Mucosa of descending colon (tissue), 3 donors: Measurements from ENCODE around the gene PRSS36. TPM values are rescaled to one million over a fixed set of nuclear protein-coding genes. Genes with fewer than 3 reads are reported as not detected.
A peak's percentile ranks its signal among the peaks of the same experiment; 100 is the strongest.

ENCODE experiments used
- ATAC-seq: fragments of 200-7000 bp; cut with Tn5 transposase; one replicate; pipeline ENCODE4 v1.9.1; 2020; ENCODE audit warnings: mild to moderate bottlenecking, moderate library complexity
- DNase-seq, 3 donors: peaks; one replicate each; pipeline ENCODE4 v3.0.0-alpha.2; 2020
- H3K36me3 ChIP-seq: fragments of 200-600 bp; one replicate; pipeline ENCODE4 v1.8.0; 2021; ENCODE audit warnings: low read depth, mild to moderate bottlenecking
- H3K4me1 ChIP-seq: fragments of 200-600 bp; one replicate; pipeline ENCODE4 v1.8.0; 2021; ENCODE audit warnings: low read depth, mild to moderate bottlenecking
- H3K4me3 ChIP-seq: fragments of 200-600 bp; one replicate; pipeline ENCODE4 v1.8.0; 2021; ENCODE audit warnings: mild to moderate bottlenecking
- H3K9me3 ChIP-seq: fragments of 200-600 bp; one replicate; pipeline ENCODE4 v1.8.0; 2021; ENCODE audit warnings: mild to moderate bottlenecking
- intact Hi-C, 2 donors: fragments of 100-400 bp; cut with DNase I in 1 of 2; cut with micrococcal nuclease in 1 of 2; formaldehyde crosslinking; loops; one replicate each; pipeline versions ENCODE4 v1.11.0 to v1.11.1; 2022; cut with DNase I, micrococcal nuclease
- total RNA-seq, 3 donors: library from RNA; stranded (reverse); fragmentation: NEBNext Ultra II Directional in 2 of 3; extraction: Animal tissue kit (Norgen Biotek cat#: 25700) in 2 of 3; gene quantifications; one replicate each; pipeline versions ENCODE4 v1.2.1 to v1.2.4, GENCODE V29; 2021 to 2023
- TF ChIP-seq, protein P1 (sequence below): fragments of 200-600 bp; IDR thresholded peaks from one replicate; pipeline ENCODE4 v1.8.0; 2022; ENCODE audit warnings: antibody characterized with exemption, mild to moderate bottlenecking
- donor health status: DM: no; HTN: no; CAD: no; lungs with moderate emphysema.
- donor health status: DM: no; HTN: no; CAD: no.
- donor health status: DM: no; HTN: yes; CAD: no.

PRSS36 gene
- total RNA-seq, 3 donors from 2014 or later, result 8.2 to 10.2 (median 9.5) TPM

DNA sequence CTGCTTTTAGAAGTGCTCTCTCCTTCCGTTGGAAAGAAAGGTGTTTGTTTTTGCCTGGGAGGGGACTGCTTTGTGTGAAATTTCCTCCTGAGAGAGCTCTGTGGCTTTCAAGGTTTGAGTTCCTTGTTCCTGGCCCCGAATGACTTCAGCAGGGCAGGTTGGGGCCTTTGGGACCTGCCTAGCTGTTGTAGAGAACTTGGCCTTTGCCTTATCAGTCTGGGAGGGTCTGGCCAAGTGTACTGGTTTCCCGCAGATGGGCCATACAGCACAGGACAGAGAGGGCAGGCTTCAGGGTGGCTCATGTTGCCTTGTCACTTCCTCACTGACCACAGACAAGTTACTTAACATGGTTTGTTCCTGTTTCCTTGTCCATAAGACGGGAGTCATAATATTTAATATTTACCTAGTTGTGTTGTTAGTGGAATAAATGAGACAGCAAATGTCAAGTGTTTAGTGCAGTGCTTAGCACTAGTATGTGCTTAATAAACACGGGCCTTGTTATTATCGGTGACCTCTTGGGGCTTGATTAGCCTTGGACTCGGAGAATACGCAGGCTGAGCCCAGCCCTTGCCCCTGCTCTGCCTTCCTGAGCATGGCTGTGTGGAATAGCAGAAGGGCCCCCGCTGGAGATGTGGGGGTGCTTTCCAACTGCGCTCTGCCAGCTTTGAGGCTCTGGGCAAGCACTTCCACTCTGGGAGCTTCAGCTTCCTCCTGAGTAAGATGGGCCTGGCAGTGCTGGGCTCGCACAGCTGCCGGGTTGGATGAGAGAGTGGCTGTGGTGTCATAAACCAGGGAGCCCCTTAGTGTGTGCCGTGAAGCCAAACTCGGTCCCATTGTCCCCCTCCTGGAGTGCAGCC is 20.9 kb downstream of the PRSS36 start:
- Histone ChIP-seq H3K9me3 (no peaks in the 10 kb centered on the region), H3K4me3 (no peak overlapping the region), H3K36me3 (no peaks in the 10 kb centered on the region), H3K4me1 (peaks cover 65% of the 10 kb centered on the region)
- DNase-seq (peak; percentile 77 to 81 (median 79)), ATAC-seq (peak; percentile 70)
- intact Hi-C loops, result no loop called here
- TF ChIP-seq, protein P1, sequence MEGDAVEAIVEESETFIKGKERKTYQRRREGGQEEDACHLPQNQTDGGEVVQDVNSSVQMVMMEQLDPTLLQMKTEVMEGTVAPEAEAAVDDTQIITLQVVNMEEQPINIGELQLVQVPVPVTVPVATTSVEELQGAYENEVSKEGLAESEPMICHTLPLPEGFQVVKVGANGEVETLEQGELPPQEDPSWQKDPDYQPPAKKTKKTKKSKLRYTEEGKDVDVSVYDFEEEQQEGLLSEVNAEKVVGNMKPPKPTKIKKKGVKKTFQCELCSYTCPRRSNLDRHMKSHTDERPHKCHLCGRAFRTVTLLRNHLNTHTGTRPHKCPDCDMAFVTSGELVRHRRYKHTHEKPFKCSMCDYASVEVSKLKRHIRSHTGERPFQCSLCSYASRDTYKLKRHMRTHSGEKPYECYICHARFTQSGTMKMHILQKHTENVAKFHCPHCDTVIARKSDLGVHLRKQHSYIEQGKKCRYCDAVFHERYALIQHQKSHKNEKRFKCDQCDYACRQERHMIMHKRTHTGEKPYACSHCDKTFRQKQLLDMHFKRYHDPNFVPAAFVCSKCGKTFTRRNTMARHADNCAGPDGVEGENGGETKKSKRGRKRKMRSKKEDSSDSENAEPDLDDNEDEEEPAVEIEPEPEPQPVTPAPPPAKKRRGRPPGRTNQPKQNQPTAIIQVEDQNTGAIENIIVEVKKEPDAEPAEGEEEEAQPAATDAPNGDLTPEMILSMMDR, result no peak

- H3K36me3 ChIP-seq, result no peaks in the 10 kb centered on the region
- intact Hi-C loops, result no loop called here
- H3K4me1 ChIP-seq, result peaks cover 48% of the 10 kb centered on the region
- no peak overlapping the region for H3K4me3 ChIP-seq
- no peak for DNase-seq
- ATAC-seq, result no peak
- no peaks in the 10 kb centered on the region for H3K9me3 ChIP-seq
- TF ChIP-seq, protein P1, result no peak
Measured at GRCh38 chr16:31127182-31127581, 22.7 kb downstream of the PRSS36 start.

DNA sequence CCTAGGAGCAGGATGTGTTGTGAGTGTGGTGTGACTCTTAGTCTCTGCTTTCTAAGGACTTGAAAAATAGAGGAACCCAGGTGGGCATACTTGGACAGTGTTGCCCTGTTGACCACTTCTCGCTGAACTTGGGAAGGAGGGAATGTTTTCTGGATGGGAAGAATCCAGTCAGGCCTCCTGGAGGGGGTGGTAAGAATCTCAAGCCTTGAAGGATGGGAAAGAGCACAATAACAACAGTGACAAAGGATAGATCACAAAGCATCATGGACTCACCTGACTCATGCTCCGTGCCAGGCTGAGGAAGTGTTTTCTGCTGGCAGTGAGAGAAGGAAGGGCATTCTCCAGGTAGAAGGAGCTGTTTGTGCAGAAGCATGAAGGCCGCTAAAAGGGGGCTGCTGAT is 24.0 kb downstream of the PRSS36 start:
- TF ChIP-seq, protein P1, result no peak
- intact Hi-C loops, result no loop called here
- no peak overlapping the region for H3K4me3 ChIP-seq
- DNase-seq, result no peak
- peaks cover 35% of the 10 kb centered on the region for H3K4me1 ChIP-seq
- H3K36me3 ChIP-seq, result no peaks in the 10 kb centered on the region
- no peak for ATAC-seq
- no peaks in the 10 kb centered on the region for H3K9me3 ChIP-seq

DNA sequence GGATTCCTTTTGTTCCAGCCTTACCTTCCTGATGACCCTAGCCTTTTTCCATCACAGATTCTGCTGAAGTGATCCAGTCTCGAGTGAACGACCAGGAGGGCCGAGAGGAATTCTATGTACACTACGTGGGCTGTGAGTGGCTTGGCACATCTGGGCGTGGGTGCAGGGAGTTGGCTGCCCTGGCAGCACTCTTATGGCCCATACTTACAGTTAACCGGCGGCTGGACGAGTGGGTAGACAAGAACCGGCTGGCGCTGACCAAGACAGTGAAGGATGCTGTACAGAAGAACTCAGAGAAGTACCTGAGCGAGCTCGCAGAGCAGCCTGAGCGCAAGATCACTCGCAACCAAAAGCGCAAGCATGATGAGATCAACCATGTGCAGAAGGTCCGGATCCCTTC is 29.7 kb downstream of the PRSS36 start:
- DNase-seq (peak in 1 of 3 donors; percentile 45), ATAC-seq (no peak)
- H3K4me3 ChIP-seq, result no peak overlapping the region
- peaks cover 4% of the 10 kb centered on the region for H3K36me3 ChIP-seq
- intact Hi-C loops, result no loop called here
- TF ChIP-seq, protein P1, result no peak
- H3K4me1 ChIP-seq, result peaks cover 26% of the 10 kb centered on the region
- H3K9me3 ChIP-seq, result no peaks in the 10 kb centered on the region

DNA sequence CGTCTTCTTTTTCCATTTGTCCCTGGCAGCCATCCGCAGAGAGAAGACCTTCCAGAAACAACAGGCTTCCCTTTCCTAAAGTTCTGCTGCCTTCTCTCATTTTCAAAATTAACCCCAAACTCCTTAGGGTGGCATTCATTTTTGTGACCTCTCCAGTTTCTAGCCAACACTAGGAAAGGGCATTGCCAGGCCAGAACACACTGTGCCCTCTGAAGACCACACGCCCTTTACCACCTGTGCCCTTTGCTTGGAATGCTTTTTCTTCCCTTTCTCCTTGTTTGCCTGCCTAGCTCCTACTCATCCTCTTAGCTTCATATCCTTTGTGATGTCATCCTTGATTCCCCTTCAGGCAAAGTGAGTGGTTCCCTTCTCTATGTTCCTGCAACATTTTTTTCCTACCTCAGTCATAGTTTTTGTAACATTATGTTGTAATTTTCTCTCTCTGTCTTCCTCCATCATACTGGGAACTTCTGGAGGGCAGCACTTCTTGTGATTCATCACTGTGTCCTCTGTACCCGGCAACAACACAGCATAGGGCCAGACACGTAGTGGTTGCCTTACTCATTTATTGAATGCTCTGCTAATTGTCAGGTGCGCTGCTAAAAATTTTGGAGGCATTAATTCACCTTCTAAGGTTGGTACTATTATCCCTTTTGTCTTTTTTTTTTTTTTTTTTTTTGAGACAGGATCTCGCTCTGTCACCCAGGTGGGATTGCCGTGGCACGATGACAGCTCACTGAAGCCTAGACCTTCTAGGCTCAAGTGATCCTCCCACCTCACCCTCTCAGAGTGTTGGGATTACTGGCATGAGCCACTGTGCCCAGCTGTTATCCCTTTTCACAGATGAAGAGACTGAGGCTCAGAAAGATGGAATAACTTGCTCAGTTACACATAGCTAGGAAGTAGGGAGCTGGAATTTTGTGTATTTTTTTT is 31.4 kb downstream of the PRSS36 start:
- H3K4me1 ChIP-seq, result peaks cover 34% of the 10 kb centered on the region
- peak overlapping the region; percentile 50 for H3K4me3 ChIP-seq
- peaks cover 4% of the 10 kb centered on the region for H3K36me3 ChIP-seq
- TF ChIP-seq, protein P1, result no peak
- ATAC-seq, result peak; percentile 6
- DNase-seq, result no peak
- intact Hi-C loops, result no loop called here
- H3K9me3 ChIP-seq, result no peaks in the 10 kb centered on the region
